Ishikawa (cell line): ENCODE data around the gene CBR3.

Experiments used
- CEBPB ChIP-seq: IDR thresholded peaks from 2 replicates; pipeline ENCODE4 v1.6.1; 2012
- EGR1 ChIP-seq: IDR thresholded peaks from 2 replicates; pipeline ENCODE4 v1.6.1; 2012
- FOXM1 ChIP-seq: IDR thresholded peaks from 2 replicates; pipeline ENCODE4 v1.6.1; 2012; ENCODE audit warnings: low read depth, borderline replicate concordance
- RAD21 ChIP-seq: IDR thresholded peaks from 2 replicates; pipeline ENCODE4 v1.6.1; 2012; ENCODE audit warnings: low read depth
- TAF1 ChIP-seq: IDR thresholded peaks from 2 replicates; pipeline ENCODE4 v1.6.1; 2012; ENCODE audit warnings: low read depth, mild to moderate bottlenecking
- TCF12 ChIP-seq: IDR thresholded peaks from 2 replicates; pipeline ENCODE4 v1.6.1; 2012; ENCODE audit warnings: low read depth
- TEAD4 ChIP-seq: IDR thresholded peaks from 2 replicates; pipeline ENCODE4 v1.6.1; 2012
- ZBTB7A ChIP-seq: IDR thresholded peaks from 2 replicates; pipeline ENCODE4 v1.6.1; 2012; ENCODE audit warnings: low read depth

CBR3 gene

GRCh38 chr21:36195613-36196012 lies 60.7 kb downstream of the CBR3 start:
- TF ChIP-seq EGR1 = no peak
- TF ChIP-seq TEAD4 = no peak
- no peak for TF ChIP-seq TAF1
- no peak for TF ChIP-seq FOXM1
- TF ChIP-seq TCF12 = no peak
- TF ChIP-seq CEBPB = no peak
- no peak for TF ChIP-seq ZBTB7A
- no peak for TF ChIP-seq RAD21
